Panc1 (cell line): ENCODE data around the gene PARD6G. TPM values are rescaled to one million over a fixed set of nuclear protein-coding genes. Genes with fewer than 3 reads are reported as not detected.

ENCODE experiments used
- ATAC-seq: fragments of 200-7000 bp; cut with Tn5 transposase; 2 replicates; pipeline ENCODE4 v1.9.1; 2020; ENCODE audit warnings: mild to moderate bottlenecking, moderate library complexity
- BruUV-seq: library from RNA; stranded (reverse); fragments of 400-500 nt; replicated peaks from 2 replicates; lab custom pipeline; 2021; lab: Mats Ljungman, UMichigan
- CTCF ChIA-PET: fragments of 300-600 bp; sonication (Branson Sonifier 250); formaldehyde crosslinking; loops from one replicate; lab custom pipeline; 2022; ENCODE audit warnings: antibody characterized with exemption; lab: Charles Lee
- POLR2A ChIA-PET: fragments of 300-600 bp; sonication (Branson Sonifier 250); formaldehyde crosslinking; loops from one replicate; lab custom pipeline; 2022; ENCODE audit warnings: antibody characterized with exemption; lab: Charles Lee
- DNase-seq: peaks from one replicate; pipeline ENCODE4 v3.0.0-alpha.2; 2010; ENCODE audit warnings: low read depth, low spot score
- H3K27ac ChIP-seq: 2 replicates; pipeline ENCODE4 v1.5.1; 2011; ENCODE audit warnings: mild to moderate bottlenecking, low read length, inconsistent platforms
- H3K27me3 ChIP-seq: fragments of 200-500 bp; sonication (Bioruptor generic); 2 replicates; pipeline ENCODE4 v1.6.0; 2014; ENCODE audit warnings: low read length, inconsistent platforms; ENCODE audit not compliant: control insufficient read depth, insufficient read depth
- H3K36me3 ChIP-seq: fragments of 200-500 bp; sonication (Bioruptor generic); 2 replicates; pipeline ENCODE4 v1.5.1; 2014; ENCODE audit warnings: inconsistent platforms, mild to moderate bottlenecking, low read length, moderate library complexity; ENCODE audit not compliant: control insufficient read depth, insufficient read depth
- H3K4me1 ChIP-seq: 2 replicates; pipeline ENCODE4 v1.5.1; 2011; ENCODE audit warnings: inconsistent platforms, mild to moderate bottlenecking, low read length, moderate library complexity; ENCODE audit not compliant: control insufficient read depth, insufficient read depth
- H3K4me3 ChIP-seq, 2 experiments: 2 replicates each; pipeline ENCODE4 v1.5.1; 2011 to 2012; ENCODE audit warnings: low read depth in 2 of 2, low read length in 2 of 2, mild to moderate bottlenecking in 2 of 2, inconsistent platforms in 1 of 2, moderate library complexity in 1 of 2
- H3K9me3 ChIP-seq: fragments of 200-500 bp; sonication (Bioruptor generic); 2 replicates; pipeline ENCODE4 v1.5.1; 2014; ENCODE audit warnings: low read depth, mild to moderate bottlenecking, inconsistent platforms, low read length, moderate library complexity; ENCODE audit not compliant: control insufficient read depth, insufficient read depth
- POLR2AphosphoS5 ChIP-seq: IDR thresholded peaks from 2 replicates; pipeline ENCODE4 v1.6.1; 2012; ENCODE audit warnings: mild to moderate bottlenecking, low read depth, low read length, moderate library complexity
- REST ChIP-seq, 2 experiments: IDR thresholded peaks; 2 replicates each; pipeline ENCODE4 v1.6.1; 2011 to 2012; ENCODE audit warnings: low read depth in 2 of 2, control low read depth in 1 of 2, low read length in 1 of 2, mild to moderate bottlenecking in 1 of 2, moderate library complexity in 1 of 2; ENCODE audit not compliant: insufficient read depth in 1 of 2
- SIN3A ChIP-seq: IDR thresholded peaks from 2 replicates; pipeline ENCODE4 v1.6.1; 2012; ENCODE audit warnings: low read depth, mild to moderate bottlenecking, low read length, moderate library complexity, borderline replicate concordance; ENCODE audit not compliant: insufficient read depth
- TCF7L2 ChIP-seq: IDR thresholded peaks from 2 replicates; pipeline ENCODE4 v1.6.1; 2011; ENCODE audit warnings: mild to moderate bottlenecking, low read depth, low read length, inconsistent platforms
- in situ Hi-C: cut with HindIII; loops from 2 replicates; pipeline ENCODE4 v1.10.0; 2016; ENCODE audit warnings: low sequenced_read_pairs, low pct_unique_long_range_greater_than_20kb
- intact Hi-C: fragments of 100-400 bp; cut with micrococcal nuclease; formaldehyde crosslinking; loops from one replicate; pipeline ENCODE4 v1.10.0; 2022; ENCODE audit not compliant: unreplicated experiment
- total RNA-seq: library from RNA; stranded (reverse); gene quantifications from one replicate; pipeline ENCODE4 v1.2.1, GENCODE V29; 2021; ENCODE audit not compliant: unreplicated experiment
- TF ChIP-seq, protein P1 (sequence below): fragments of 450-650 bp; IDR thresholded peaks from 2 replicates; pipeline ENCODE4 v1.5.1; 2017; ENCODE audit warnings: mild to moderate bottlenecking

PARD6G gene
- total RNA-seq, 1 experiment from 2014 or later, result 5.2 TPM

- POLR2A ChIA-PET, result no interaction called here
- CTCF ChIA-PET, result no interaction called here
Measured at GRCh38 chr18:80231616-80232015, 15.7 kb downstream of the PARD6G start.

DNA sequence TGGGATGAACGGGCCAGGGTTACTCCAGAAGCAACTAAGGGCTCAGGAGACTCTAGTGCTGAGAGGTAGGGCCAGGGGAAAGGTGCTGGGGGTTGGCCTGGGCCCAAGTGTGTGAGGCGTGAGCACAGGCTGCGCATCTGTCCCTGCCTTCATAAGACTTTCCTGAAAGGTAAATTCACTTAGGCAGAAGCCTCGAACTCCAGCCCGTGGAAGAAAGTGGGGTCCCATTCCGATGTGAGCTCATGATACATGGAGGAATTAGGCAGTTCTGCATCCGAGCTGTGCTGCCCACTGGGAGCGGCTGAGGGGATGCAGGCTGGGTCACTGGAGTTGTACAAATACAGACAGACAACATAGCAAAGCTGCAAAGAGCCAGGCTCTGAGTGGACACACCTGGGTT lies 16.2 kb downstream of the PARD6G start:
- ATAC-seq (0 out of 2 replicates have a peak, but pooled peaks have one; percentile 15), DNase-seq (no peak)
- BruUV-seq, result no TSS peak
- H3K27me3 ChIP-seq, result no peaks in the 10 kb centered on the region
- H3K36me3 ChIP-seq, result no peaks in the 10 kb centered on the region
- CTCF ChIA-PET, result no interaction called here
- intact Hi-C loops (no loop called here), in situ Hi-C loops (no loop called here)
- no peaks in the 10 kb centered on the region for H3K9me3 ChIP-seq
- TF ChIP-seq POLR2AphosphoS5, result no peak
- TF ChIP-seq REST (IDR thresholded peaks at IDR 0.05; ENCODE audit: insufficient read depth in 1 of 2, low read depth in 2 of 2, low read length in 1 of 2), result no peak
- no peak for TF ChIP-seq SIN3A
- no peak for TF ChIP-seq TCF7L2
- TF ChIP-seq, protein P1, sequence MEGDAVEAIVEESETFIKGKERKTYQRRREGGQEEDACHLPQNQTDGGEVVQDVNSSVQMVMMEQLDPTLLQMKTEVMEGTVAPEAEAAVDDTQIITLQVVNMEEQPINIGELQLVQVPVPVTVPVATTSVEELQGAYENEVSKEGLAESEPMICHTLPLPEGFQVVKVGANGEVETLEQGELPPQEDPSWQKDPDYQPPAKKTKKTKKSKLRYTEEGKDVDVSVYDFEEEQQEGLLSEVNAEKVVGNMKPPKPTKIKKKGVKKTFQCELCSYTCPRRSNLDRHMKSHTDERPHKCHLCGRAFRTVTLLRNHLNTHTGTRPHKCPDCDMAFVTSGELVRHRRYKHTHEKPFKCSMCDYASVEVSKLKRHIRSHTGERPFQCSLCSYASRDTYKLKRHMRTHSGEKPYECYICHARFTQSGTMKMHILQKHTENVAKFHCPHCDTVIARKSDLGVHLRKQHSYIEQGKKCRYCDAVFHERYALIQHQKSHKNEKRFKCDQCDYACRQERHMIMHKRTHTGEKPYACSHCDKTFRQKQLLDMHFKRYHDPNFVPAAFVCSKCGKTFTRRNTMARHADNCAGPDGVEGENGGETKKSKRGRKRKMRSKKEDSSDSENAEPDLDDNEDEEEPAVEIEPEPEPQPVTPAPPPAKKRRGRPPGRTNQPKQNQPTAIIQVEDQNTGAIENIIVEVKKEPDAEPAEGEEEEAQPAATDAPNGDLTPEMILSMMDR, result no peak
- H3K27ac ChIP-seq, result no peak overlapping the region
- no peaks in the 10 kb centered on the region for H3K4me1 ChIP-seq
- no peak overlapping the region for H3K4me3 ChIP-seq
- POLR2A ChIA-PET, result no interaction called here

More at GRCh38 chr18:80231616-80232015, 15.7 kb downstream of the PARD6G start:
- DNase-seq (no peak), ATAC-seq (no peak)
- H3K4me1 ChIP-seq, result no peaks in the 10 kb centered on the region
- no peaks in the 10 kb centered on the region for H3K27me3 ChIP-seq
- TF ChIP-seq, protein P1, result no peak
- no peak for TF ChIP-seq POLR2AphosphoS5
- no peak for TF ChIP-seq REST (IDR thresholded peaks at IDR 0.05; ENCODE audit: insufficient read depth in 1 of 2, low read depth in 2 of 2, low read length in 1 of 2)
- no peak for TF ChIP-seq SIN3A
- TF ChIP-seq TCF7L2, result no peak
- BruUV-seq, result no TSS peak
- H3K27ac ChIP-seq, result no peak overlapping the region
- no peaks in the 10 kb centered on the region for H3K9me3 ChIP-seq
- intact Hi-C loops, result no loop called here
- no peaks in the 10 kb centered on the region for H3K36me3 ChIP-seq
- in situ Hi-C loops, result no loop called here
- H3K4me3 ChIP-seq, result no peak overlapping the region
